Stimulated activated CD4-positive, alpha-beta T cell treated with anti-CD3 and anti-CD28 coated beads, TNF-alpha, amount 100 ng/mL, for 1 hour (primary cell): ENCODE data around the gene SLC46A2.

Experiments used
- DNase-seq, 3 donors: peaks; one replicate each; pipeline ENCODE4 v3.0.0-alpha.2; 2020; ENCODE audit warnings: low read depth in 3 of 3, low spot score in 1 of 3

The SLC46A2 gene

GRCh38 chr9:112886351-112886750, 4.3 kb downstream of the SLC46A2 start:
- DNase-seq, result no peak

GRCh38 chr9:112885324-112885723, 5.4 kb downstream of the SLC46A2 start:
- no peak for DNase-seq

GRCh38 chr9:112884721-112885120, 6.0 kb downstream of the SLC46A2 start:
- DNase-seq, result no peak

- DNase-seq, result no peak
Measured at GRCh38 chr9:112884101-112884500, 6.6 kb downstream of the SLC46A2 start.

- no peak for DNase-seq
Measured at GRCh38 chr9:112881331-112881730, 9.3 kb downstream of the SLC46A2 start.

- no peak for DNase-seq
Measured at GRCh38 chr9:112880650-112881049, 10.0 kb downstream of the SLC46A2 start.

GRCh38 chr9:112878752-112879151, 11.9 kb downstream of the SLC46A2 start:
- DNase-seq, result no peak

GRCh38 chr9:112873773-112874405, 16.8 kb downstream of the SLC46A2 start:
- DNase-seq, result no peak

GRCh38 chr9:112872019-112872418, 18.7 kb downstream of the SLC46A2 start:
- no peak for DNase-seq

GRCh38 chr9:112870556-112870955, 20.1 kb downstream of the SLC46A2 start:
- no peak for DNase-seq

GRCh38 chr9:112869917-112870316, 20.8 kb downstream of the SLC46A2 start:
- DNase-seq, result no peak

- DNase-seq, result no peak
Measured at GRCh38 chr9:112869041-112869529, 21.6 kb downstream of the SLC46A2 start.

GRCh38 chr9:112868461-112868860, 22.2 kb downstream of the SLC46A2 start:
- DNase-seq, result no peak

- DNase-seq, result no peak
Measured at GRCh38 chr9:112867275-112867991, 23.2 kb downstream of the SLC46A2 start.

- no peak for DNase-seq
Measured at GRCh38 chr9:112866662-112867274, 23.9 kb downstream of the SLC46A2 start.

- DNase-seq, result no peak
Measured at GRCh38 chr9:112864982-112865381, 25.7 kb downstream of the SLC46A2 start.

GRCh38 chr9:112864403-112864802, 26.3 kb downstream of the SLC46A2 start:
- DNase-seq, result no peak

GRCh38 chr9:112863746-112864145, 26.9 kb downstream of the SLC46A2 start:
- no peak for DNase-seq

GRCh38 chr9:112863214-112863613, 27.5 kb downstream of the SLC46A2 start:
- DNase-seq, result no peak

- DNase-seq, result no peak
Measured at GRCh38 chr9:112861638-112862555, 28.8 kb downstream of the SLC46A2 start.

- no peak for DNase-seq
Measured at GRCh38 chr9:112861155-112861554, 29.5 kb downstream of the SLC46A2 start.
